Right lobe of liver (tissue), 4 donors: ENCODE measurements around the gene VDAC1.

ENCODE experiments used
- CTCF ChIP-seq, 4 donors: fragments of 200-600 bp in 3 of 4; fragments of 450-650 bp in 1 of 4; IDR thresholded peaks; one replicate each; pipeline versions ENCODE4 v1.5.1 to v1.8.0; 2016 to 2022; ENCODE audit warnings: antibody characterized with exemption in 4 of 4, mild to moderate bottlenecking in 2 of 4
- POLR2A ChIP-seq: fragments of 450-650 bp; IDR thresholded peaks from one replicate; pipeline ENCODE4 v1.6.1; 2017; ENCODE audit warnings: antibody characterized with exemption, mild to moderate bottlenecking
- donor health status: DM: no; HTN: no; CAD: no.
- donor health status: DM: no; HTN: no; CAD: no.
- donor health status: DM: no; HTN: yes; CAD: no.

DNA sequence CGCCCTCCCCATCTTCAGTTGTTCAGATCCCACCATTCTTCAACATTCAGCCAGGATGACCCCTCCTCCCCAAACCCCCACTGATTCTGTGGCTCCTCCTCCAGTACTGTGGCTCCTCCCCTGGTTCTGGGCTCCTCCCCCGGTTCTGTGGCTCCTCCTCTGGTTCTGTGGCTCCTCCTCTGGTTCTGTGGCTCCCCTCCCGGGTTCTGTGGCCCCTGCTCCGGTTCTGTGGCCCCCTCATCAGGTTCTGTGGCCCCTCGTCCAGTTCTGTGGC, 69.2 kb downstream of the VDAC1 start:
- TF ChIP-seq CTCF (IDR thresholded peaks at IDR 0.05) (no peak), POLR2A (no peak)
